ENCODE data around the gene ABHD14A. TPM values are rescaled to one million over a fixed set of nuclear protein-coding genes. Genes with fewer than 3 reads are reported as not detected.
A peak's percentile ranks its signal among the peaks of the same experiment; 100 is the strongest.
"Not testable (repeated sequence)": the region's sequence is repeated elsewhere in the genome, so short reads cannot be mapped to it uniquely, and the experiment has no call there.

The ABHD14A gene
- total RNA-seq: 10 to 100 TPM; 17.7 to 22.1 TPM
- polyA plus RNA-seq: 100 to 1,000 TPM in 1 of 3 donors, 10 to 100 TPM in 2; 94.6 to 100 (median 94.9) TPM
- 1.7 to 5.6 (median 2.9) reads per million in 6 experiments for total RNA-seq

DNA sequence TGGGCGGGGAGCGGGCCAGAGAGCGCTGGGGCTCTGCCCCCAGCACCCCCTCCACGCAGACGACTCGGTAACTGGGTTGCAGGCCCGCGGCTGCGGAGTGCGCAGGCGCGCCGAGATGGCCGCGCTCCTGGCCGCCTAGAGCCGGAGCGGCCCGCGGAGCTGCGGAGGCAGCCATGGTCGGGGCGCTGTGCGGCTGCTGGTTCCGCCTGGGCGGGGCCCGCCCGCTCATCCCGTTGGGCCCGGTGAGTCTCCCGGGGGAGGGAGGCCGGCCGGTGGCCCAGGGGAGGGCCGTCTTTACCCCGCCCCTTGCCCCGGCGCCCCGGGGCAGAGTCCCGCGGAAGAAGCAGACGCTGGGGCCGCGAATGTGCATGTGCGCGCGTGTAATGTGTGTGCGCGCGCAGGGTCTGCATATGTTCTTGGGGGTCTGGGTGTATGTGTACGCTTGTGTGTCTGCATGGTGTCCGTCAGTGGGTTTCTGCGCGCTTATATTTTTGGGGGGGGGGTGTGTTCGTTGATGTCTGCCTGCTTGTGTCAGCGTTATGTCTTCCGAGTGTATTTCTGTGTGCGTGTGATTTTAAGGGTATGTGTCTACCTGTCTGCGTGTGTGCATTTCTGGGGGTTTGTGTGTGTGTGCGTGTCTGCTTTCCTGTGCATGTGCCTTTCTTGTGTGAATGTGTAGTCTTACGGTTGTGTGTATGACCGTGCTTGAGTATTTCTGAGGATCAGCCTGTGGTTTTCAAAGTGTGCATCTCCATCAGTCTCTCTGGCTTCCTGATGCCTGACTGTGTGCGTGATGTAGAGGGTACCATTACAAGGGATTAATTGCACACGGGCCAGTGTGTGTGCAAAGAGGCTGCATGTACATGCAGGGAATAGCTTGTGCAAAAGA lies at the start of gene ABHD14A:
ABHD14A (plus strand) TSS at position 102 of the 889 bp plus-strand sequence; CDS start at position 174, 72 bp downstream.
- POLR2A ChIA-PET: interaction anchor here (0.7 to 5.3 kb wide), 11 partner anchors 8 to 348 kb away, joined by 3 to 42 read pairs (median 3); partner anchors contain the start of genes ACY1, GPR62, PARP3 and RPL29
- Mint-ChIP-seq H3K27ac (peak within 1 kb of the TSS; percentile 91 to 96 (median 95)), H3K36me3 (no peaks in the 10 kb centered on the region), H3K27me3 (no peaks in the 10 kb centered on the region), H3K4me3 (peak within 1 kb of the TSS; percentile 89 to 97 (median 94)), H3K4me1 (peaks cover 23 to 54% (median 39%) of the 10 kb centered on the region in 4 donors), H3K9me3 (no peaks in the 10 kb centered on the region)
- peak; percentile 70 to 80 for ATAC-seq
- peak; percentile 57 to 81 (median 72) for DNase-seq

DNA sequence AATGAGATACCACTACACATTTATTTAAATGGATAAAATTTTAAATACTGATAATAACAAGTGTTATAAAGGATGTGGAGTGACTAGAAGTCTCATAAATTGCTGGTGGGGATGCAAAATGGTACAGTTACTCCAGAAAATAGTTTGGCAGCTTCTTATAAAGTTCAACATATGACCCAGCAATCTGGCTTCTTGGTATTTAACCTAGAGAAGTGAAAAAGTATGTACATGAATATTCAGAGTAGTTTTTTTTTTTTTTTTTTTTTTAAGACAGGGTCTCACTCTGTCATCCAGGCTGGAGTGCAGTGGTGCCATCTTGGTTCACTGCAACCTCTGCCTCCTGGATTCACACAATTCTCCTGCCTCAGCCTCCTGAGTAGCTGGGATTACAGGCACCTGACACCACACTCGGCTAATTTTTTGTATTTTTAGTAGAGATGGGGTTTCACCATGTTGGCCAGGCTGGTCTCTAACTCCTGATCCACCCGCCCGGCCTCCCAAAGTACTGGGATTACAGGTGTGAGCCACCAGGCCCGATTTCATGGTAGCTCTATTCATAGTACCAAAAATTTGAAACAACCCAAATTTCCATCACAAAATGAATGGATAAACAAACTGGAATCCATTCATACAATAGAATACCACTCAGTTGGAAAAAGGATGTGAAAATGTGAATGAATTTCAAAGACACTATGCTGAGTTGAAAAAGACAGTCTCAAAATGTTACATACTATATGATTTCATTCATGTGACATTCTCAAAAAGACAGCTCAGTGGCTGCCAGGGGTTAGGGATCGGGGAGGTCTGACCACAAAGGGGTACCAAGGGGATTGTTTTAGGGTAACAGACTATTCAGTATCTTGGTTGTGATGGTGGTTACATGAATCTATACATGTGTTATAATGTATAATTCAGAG lies 47.5 kb upstream of the ABHD14A start:
- Mint-ChIP-seq H3K36me3 (peaks cover 0 to 2% (median 0%) of the 10 kb centered on the region in 3 donors), H3K4me3 (no peak overlapping the region), H3K27ac (no peak overlapping the region), H3K9me3 (no peaks in the 10 kb centered on the region), H3K27me3 (peaks cover 0 to 3% (median 0%) of the 10 kb centered on the region in 5 donors), H3K4me1 (no peaks in the 10 kb centered on the region)
- ATAC-seq (no peak), DNase-seq (no peak)
- POLR2A ChIA-PET: no interaction called here

DNA sequence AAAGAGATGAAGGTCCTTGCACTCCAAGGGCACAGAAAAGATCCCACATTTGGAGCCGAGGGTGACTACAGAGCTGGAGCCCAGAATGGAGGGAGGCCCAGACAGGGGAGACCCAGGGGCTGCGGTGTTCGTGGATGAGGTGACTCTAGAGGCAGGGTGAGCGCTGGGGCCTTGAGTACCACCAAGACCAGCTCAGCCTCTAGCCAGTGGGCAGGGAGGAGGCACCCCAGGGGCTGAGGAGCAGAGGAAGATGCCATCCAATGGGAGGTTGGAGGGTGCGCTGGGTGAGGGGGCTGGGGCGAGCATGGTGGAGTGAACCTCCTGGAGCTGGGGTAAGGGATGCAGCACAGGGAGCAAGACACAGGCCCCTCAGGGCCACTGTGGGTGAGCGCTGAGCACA lies 46.4 kb upstream of the ABHD14A start:
- POLR2A ChIA-PET: no interaction called here
- no peaks in the 10 kb centered on the region for H3K27me3 Mint-ChIP-seq
- H3K4me1 Mint-ChIP-seq: no peaks in the 10 kb centered on the region
- no peak overlapping the region for H3K27ac Mint-ChIP-seq
- no peak for ATAC-seq
- H3K36me3 Mint-ChIP-seq: peaks cover 0 to 8% (median 0%) of the 10 kb centered on the region in 3 donors
- no peak overlapping the region for H3K4me3 Mint-ChIP-seq
- DNase-seq: no peak
- H3K9me3 Mint-ChIP-seq: no peaks in the 10 kb centered on the region

DNA sequence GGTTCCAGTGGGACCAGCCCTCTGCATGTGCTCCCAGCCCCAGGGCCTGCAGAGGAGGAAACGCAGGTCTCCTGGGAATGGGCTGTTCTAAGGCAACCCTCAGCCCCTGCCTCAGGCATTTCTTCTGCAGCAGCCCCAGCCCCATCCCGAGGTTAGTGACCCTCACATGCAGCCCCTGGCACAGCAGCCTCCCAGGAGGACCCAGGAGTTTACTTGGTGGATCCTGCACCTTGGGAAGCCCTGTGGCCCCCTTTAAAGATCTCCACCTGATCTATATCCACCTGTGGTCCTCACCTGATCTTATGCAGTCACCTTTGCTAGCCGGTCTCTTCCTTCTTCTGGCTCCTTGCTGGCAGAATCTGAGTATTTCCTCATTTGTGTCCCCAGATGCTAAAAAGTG lies 45.9 kb upstream of the ABHD14A start:
- POLR2A ChIA-PET, H3K27me3 Mint-ChIP-seq, H3K27ac Mint-ChIP-seq, DNase-seq, ATAC-seq, H3K4me3 Mint-ChIP-seq, H3K4me1 Mint-ChIP-seq, H3K9me3 Mint-ChIP-seq: not testable (repeated sequence)
- H3K36me3 Mint-ChIP-seq: peaks cover 0 to 14% (median 0%) of the 10 kb centered on the region in 3 donors

DNA sequence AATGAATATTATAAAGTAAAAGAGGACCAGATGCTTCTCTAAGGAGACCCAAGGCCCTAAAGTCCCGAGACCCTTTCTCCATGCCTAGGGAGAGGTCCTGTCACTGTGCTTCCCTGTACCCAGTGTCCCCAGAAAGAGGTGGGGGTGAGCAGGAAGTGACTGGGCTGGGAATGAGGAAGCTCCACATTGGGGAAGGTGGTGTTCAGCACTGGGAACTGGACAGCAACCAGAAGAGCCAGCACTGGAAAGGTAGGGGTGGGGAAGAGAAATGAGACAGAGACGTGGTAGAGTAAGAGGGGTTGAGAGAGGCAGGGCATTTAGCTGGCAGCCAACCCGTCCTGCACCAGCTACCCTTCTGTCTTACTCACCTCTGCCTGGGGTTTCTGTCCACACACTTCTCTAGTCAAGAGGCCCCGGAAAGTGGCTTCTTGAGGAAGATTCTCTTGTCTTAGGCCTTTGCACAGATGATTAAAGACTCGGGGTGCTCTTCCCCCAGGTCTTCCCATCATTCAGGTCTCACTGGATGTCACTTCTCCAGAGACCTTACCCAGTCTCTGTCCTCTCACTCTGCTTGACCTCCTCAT lies 45.4 kb upstream of the ABHD14A start:
- POLR2A ChIA-PET: no interaction called here
- no peak overlapping the region for H3K4me3 Mint-ChIP-seq
- peaks cover 0 to 19% (median 0%) of the 10 kb centered on the region in 3 donors for H3K36me3 Mint-ChIP-seq
- H3K9me3 Mint-ChIP-seq: no peaks in the 10 kb centered on the region
- H3K27ac Mint-ChIP-seq: no peak overlapping the region
- no peaks in the 10 kb centered on the region for H3K27me3 Mint-ChIP-seq
- ATAC-seq: no peak
- DNase-seq: no peak
- H3K4me1 Mint-ChIP-seq: no peaks in the 10 kb centered on the region

DNA sequence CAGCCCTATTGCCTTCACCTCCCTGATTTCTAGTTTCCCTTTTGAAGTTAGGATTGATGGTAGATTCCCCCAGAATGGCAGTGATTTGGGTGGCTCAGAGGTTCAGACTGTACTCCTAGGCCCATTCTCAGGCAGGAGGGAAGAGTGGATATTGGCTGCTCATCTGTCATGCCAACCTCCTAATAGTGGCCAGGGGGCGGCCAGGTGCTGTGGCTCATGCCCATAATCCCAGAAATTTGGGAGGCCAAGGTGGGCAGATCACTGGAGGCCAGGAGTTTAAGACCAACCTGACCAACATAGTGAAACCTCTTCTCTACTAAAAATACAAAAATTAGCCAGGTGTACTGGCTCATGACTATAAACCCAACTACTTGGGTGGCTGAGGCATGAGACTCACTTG lies 44.4 kb upstream of the ABHD14A start:
- Mint-ChIP-seq H3K27ac (peak overlapping the region in 1 of 10 donors; percentile 20), H3K9me3 (no peaks in the 10 kb centered on the region), H3K36me3 (peaks cover 0 to 28% (median 0%) of the 10 kb centered on the region in 3 donors), H3K27me3 (no peaks in the 10 kb centered on the region), H3K4me1 (no peaks in the 10 kb centered on the region), H3K4me3 (no peak overlapping the region)
- ATAC-seq (no peak), DNase-seq (no peak)
- POLR2A ChIA-PET: interaction anchor here (0.6 kb wide), 1 partner anchor 272 kb away, joined by 5 read pairs; no protein-coding TSS in a partner anchor

DNA sequence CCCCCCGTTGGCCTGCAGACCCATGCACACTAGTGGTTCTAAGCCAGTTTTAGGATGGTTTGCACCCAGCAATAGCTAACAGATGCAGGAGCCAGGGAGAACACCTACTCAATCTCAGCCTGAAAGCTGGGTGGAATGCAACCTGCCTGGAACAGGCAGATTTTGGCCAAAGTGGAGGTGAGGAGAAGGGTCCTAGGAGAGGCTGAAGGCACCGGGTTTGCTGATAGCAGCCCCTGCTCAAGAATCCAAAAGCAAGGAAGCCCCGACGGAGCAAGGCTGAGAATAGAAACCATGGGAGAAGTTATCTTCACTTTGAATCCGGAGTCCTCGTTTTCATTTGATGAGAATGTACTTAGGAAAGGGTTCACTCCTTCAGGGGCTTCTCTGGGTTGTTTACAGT lies 43.1 kb upstream of the ABHD14A start:
- peaks cover 0 to 40% (median 0%) of the 10 kb centered on the region in 3 donors for H3K36me3 Mint-ChIP-seq
- no peak overlapping the region for H3K27ac Mint-ChIP-seq
- ATAC-seq (no peak), DNase-seq (no peak)
- H3K27me3 Mint-ChIP-seq: no peaks in the 10 kb centered on the region
- no peaks in the 10 kb centered on the region for H3K9me3 Mint-ChIP-seq
- H3K4me3 Mint-ChIP-seq: no peak overlapping the region
- H3K4me1 Mint-ChIP-seq: no peaks in the 10 kb centered on the region
- POLR2A ChIA-PET: interaction anchor here (2.3 kb wide), 1 partner anchor 10 kb away, joined by 5 read pairs; the partner anchor contains the start of genes PARP3 and RRP9

DNA sequence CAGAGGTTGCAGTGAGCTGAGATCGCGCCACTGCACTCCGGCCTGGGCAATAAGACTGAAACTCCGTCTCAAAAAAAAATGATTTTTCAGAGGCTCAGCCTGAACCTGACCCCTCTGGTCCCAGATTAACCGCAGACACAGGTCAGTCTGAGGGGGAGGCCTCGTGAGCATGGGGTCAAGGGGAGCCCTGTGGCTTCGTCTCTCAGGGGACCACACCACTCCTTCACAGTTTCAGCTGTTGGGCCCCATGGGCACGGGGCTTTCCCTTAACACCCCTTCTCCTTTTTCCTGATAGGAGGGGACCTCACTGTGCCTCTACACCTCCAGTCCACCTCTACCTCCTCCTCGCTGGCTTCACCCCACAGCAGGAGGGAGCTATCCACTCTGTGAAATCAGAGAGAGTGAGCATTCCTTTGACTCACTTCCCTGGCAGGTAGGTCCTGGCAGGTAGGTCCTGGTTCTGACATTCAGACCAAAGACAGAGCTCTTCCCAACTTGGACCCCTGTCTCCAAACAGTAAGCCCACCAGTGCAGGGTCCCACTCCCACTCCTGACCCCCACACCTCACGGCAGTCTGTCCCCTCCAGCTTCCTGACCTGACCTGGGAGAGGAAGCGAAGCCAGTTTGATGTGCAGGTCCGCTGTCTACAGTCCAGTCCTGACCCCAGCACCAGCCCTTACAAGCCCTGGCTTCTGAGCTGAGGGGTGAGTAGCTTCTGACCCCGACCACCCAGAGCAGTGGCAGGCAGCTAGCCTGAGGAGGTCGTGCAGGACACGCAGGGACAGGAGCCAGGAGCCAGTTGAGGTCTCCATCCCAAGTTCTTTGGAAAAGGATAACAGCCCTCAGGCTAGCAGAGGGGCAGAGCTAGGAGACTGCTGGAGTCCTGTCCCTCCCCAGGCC lies 42.1 kb upstream of the ABHD14A start:
- Mint-ChIP-seq H3K27ac (peak overlapping the region in 2 of 10 donors; percentile 34 to 65), H3K9me3 (no peaks in the 10 kb centered on the region), H3K36me3 (peaks cover 0 to 50% (median 0%) of the 10 kb centered on the region in 3 donors), H3K27me3 (no peaks in the 10 kb centered on the region), H3K4me1 (peaks cover 0 to 6% (median 2%) of the 10 kb centered on the region in 4 donors), H3K4me3 (no peak overlapping the region)
- ATAC-seq: no peak
- POLR2A ChIA-PET: interaction anchor here (2.3 kb wide), 1 partner anchor 9 kb away, joined by 5 read pairs; the partner anchor contains the start of genes PARP3 and RRP9
- DNase-seq: no peak

DNA sequence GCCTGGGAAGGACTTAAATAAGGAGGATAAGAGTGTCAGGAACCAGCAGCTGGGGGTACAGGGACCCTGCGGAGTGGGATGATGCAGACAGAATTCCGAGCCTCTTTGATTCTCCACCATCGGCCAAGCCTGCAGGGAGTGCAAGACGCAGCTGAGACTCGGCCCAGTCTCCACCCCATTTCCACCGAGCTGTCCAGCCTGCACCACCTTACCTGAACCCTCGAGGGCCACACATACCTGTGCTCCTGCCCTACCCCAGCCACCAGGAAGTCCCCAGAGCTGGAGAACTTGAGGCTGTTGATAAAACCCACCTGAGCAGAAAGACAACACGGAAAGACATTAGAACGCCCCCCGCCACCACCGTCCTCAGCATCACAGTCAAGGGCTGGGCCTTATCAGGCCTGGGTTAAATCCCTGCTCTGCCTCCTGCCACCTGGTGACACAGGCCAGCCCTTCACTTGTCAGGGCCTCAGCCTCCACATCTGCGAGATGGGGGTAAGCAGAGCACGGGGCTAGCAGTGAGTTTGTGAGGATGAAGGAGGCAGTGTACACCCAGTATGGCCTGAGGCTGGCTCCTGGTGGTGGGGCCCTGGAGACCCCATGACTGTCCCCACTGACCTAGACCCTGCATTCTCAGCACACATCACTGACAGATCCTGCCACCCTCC lies 41.3 kb upstream of the ABHD14A start:
- peaks cover 0 to 58% (median 2%) of the 10 kb centered on the region in 3 donors for H3K36me3 Mint-ChIP-seq
- H3K9me3 Mint-ChIP-seq: no peaks in the 10 kb centered on the region
- H3K27ac Mint-ChIP-seq: peak overlapping the region in 1 of 10 donors; percentile 65
- POLR2A ChIA-PET: interaction anchor here (2.3 kb wide), 1 partner anchor 8 kb away, joined by 5 read pairs; the partner anchor contains the start of genes PARP3 and RRP9
- no peak overlapping the region for H3K4me3 Mint-ChIP-seq
- peaks cover 0 to 11% (median 4%) of the 10 kb centered on the region in 4 donors for H3K4me1 Mint-ChIP-seq
- ATAC-seq: no peak
- no peaks in the 10 kb centered on the region for H3K27me3 Mint-ChIP-seq
- DNase-seq: no peak

DNA sequence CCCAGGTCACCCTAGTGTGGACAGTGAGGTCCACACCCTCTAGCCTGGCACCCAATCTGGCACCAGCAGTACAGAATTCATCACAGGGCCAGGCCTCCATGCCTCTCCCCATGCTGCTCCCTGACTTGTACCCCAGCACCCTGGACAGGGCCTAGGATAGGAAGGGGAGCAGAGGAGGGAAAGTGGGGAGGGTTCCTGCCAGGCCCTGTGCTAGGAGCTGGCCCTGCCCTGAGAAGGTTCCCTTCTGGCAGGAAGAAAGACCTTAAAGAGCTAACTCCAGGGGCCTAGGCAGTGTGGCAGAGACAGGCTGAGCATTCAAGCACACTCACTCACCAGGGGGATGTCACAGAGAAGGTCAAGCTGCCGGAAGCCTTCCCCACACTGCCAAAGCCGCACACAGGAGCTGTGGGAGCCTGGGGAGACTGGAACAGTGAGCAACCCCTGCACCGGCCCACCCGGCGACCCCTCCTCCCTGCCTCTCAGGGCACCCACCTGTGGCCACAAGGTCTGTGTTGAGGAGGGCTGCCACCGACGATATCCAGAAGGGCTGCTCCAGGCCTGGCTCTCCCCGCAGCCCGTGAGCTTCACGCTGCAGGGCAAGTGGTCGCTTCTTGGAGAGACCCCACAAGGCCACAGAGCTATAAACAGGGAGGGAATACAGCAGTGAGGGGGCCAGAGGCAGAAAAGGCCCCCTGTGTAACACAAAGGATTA lies 40.6 kb upstream of the ABHD14A start:
- H3K27ac Mint-ChIP-seq: no peak overlapping the region
- H3K27me3 Mint-ChIP-seq: no peaks in the 10 kb centered on the region
- H3K4me3 Mint-ChIP-seq: no peak overlapping the region
- peak in 1 of 10 donors; percentile 9 for DNase-seq
- H3K4me1 Mint-ChIP-seq: peaks cover 1 to 15% (median 7%) of the 10 kb centered on the region in 4 donors
- no peaks in the 10 kb centered on the region for H3K9me3 Mint-ChIP-seq
- POLR2A ChIA-PET: interaction anchor here (0.5 kb wide), 1 partner anchor 48 kb away, joined by 3 read pairs; no protein-coding TSS in a partner anchor
- peaks cover 0 to 62% (median 4%) of the 10 kb centered on the region in 3 donors for H3K36me3 Mint-ChIP-seq
- no peak for ATAC-seq

Measured in naive thymus-derived CD8-positive, alpha-beta T cell (primary cell).